ENCODE measurements around the gene NOS1. TPM values are rescaled to one million over a fixed set of nuclear protein-coding genes. Genes with fewer than 3 reads are reported as not detected.

NOS1 gene
- polyA plus RNA-seq, 1 donor from 2014 or later: not detected

DNA sequence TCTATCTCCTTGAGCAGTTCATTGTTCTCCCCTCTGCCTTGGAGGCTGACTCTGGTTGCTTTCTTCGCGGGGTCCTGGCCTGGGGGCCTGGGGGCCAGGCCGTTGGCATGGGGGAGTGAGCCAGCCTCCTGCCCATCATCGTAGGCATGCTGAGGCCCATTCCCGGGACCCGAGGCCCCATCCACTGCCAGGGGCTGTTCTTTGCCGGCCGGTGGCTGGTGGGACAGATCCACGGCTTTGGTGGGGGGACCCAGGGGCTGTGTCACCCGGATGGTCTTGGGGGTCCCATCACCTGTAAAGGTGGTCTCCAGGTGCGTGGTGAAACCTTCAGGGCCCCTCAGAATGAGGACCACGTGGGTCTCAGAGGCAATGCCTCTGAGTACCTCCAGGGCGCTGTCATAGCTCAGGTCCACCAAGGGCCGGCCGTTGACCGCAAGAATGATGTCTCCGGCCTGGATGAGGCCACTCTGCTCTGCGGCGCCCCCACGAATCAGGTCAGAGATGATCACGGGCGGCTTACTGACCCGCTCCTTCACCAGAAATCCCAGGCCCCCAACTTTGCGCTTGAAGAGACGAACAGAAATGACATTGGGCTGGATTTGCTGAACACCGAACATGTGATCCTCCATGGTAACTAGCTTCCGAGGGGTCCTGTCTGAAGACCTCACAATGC is 30.8 kb downstream of the NOS1 start:
- TF ChIP-seq, protein P1, sequence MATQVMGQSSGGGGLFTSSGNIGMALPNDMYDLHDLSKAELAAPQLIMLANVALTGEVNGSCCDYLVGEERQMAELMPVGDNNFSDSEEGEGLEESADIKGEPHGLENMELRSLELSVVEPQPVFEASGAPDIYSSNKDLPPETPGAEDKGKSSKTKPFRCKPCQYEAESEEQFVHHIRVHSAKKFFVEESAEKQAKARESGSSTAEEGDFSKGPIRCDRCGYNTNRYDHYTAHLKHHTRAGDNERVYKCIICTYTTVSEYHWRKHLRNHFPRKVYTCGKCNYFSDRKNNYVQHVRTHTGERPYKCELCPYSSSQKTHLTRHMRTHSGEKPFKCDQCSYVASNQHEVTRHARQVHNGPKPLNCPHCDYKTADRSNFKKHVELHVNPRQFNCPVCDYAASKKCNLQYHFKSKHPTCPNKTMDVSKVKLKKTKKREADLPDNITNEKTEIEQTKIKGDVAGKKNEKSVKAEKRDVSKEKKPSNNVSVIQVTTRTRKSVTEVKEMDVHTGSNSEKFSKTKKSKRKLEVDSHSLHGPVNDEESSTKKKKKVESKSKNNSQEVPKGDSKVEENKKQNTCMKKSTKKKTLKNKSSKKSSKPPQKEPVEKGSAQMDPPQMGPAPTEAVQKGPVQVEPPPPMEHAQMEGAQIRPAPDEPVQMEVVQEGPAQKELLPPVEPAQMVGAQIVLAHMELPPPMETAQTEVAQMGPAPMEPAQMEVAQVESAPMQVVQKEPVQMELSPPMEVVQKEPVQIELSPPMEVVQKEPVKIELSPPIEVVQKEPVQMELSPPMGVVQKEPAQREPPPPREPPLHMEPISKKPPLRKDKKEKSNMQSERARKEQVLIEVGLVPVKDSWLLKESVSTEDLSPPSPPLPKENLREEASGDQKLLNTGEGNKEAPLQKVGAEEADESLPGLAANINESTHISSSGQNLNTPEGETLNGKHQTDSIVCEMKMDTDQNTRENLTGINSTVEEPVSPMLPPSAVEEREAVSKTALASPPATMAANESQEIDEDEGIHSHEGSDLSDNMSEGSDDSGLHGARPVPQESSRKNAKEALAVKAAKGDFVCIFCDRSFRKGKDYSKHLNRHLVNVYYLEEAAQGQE (IDR thresholded peaks at IDR 0.05; ENCODE audit: borderline replicate concordance): no peak
- no peak for TF ChIP-seq SMC3 (conservative IDR thresholded peaks at IDR 0.05; ENCODE audit: poor library complexity)
- no peak for TF ChIP-seq EZH2 (IDR thresholded peaks at IDR 0.05; ENCODE audit: borderline replicate concordance, insufficient read depth, low read length, poor library complexity, severe bottlenecking)
- TF ChIP-seq POLR2AphosphoS5 (IDR thresholded peaks at IDR 0.05): no peak
- no peak for TF ChIP-seq TAF1 (IDR thresholded peaks at IDR 0.05; ENCODE audit: low read depth)
- TF ChIP-seq EP300 (conservative IDR thresholded peaks at IDR 0.05; ENCODE audit: poor library complexity, severe bottlenecking): no peak
- no peak for TF ChIP-seq MXI1 (conservative IDR thresholded peaks at IDR 0.05; ENCODE audit: poor library complexity, severe bottlenecking)
- no peak for TF ChIP-seq RAD21 (conservative IDR thresholded peaks at IDR 0.05)
- TF ChIP-seq, protein P2, sequence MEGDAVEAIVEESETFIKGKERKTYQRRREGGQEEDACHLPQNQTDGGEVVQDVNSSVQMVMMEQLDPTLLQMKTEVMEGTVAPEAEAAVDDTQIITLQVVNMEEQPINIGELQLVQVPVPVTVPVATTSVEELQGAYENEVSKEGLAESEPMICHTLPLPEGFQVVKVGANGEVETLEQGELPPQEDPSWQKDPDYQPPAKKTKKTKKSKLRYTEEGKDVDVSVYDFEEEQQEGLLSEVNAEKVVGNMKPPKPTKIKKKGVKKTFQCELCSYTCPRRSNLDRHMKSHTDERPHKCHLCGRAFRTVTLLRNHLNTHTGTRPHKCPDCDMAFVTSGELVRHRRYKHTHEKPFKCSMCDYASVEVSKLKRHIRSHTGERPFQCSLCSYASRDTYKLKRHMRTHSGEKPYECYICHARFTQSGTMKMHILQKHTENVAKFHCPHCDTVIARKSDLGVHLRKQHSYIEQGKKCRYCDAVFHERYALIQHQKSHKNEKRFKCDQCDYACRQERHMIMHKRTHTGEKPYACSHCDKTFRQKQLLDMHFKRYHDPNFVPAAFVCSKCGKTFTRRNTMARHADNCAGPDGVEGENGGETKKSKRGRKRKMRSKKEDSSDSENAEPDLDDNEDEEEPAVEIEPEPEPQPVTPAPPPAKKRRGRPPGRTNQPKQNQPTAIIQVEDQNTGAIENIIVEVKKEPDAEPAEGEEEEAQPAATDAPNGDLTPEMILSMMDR (IDR thresholded peaks at IDR 0.05; ENCODE audit: poor library complexity, severe bottlenecking): no peak
- Histone ChIP-seq H3K9me3 (ENCODE audit: low read length) (no peaks in the 10 kb centered on the region), H3K27ac (ENCODE audit: low read length) (no peak overlapping the region)

DNA sequence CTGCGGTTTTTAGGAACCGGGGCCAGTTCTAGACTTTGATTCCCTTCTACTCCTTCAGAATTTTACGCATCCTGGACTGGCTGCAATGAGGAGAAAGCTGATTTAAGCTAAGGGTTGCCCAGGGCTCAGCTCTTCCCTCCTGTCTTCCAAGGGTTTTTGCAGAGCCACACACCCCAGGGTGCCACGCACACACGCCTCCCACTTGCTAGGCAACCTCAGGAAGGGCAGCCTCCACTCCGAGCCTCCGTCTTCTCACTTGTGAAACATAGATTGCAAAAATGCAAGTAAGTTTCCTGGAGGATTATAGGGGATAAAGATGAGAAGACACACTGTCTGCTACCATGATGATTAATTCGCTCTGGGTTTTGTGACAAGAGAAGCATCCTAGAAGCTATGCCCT is 31.7 kb downstream of the NOS1 start:
- H3K36me3 ChIP-seq (ENCODE audit: insufficient read depth, low read length): no peaks in the 10 kb centered on the region
- no peaks in the 10 kb centered on the region for H3K9me2 ChIP-seq (ENCODE audit: insufficient read depth, low read length)
- H3K4me3 ChIP-seq (ENCODE audit: low read length): no peak overlapping the region
- TF ChIP-seq RAD21 (conservative IDR thresholded peaks at IDR 0.05) (no peak), POLR2AphosphoS5 (IDR thresholded peaks at IDR 0.05) (no peak), TAF1 (IDR thresholded peaks at IDR 0.05; ENCODE audit: low read depth) (no peak), MXI1 (conservative IDR thresholded peaks at IDR 0.05; ENCODE audit: poor library complexity, severe bottlenecking) (no peak), EP300 (conservative IDR thresholded peaks at IDR 0.05; ENCODE audit: poor library complexity, severe bottlenecking) (no peak), SMC3 (conservative IDR thresholded peaks at IDR 0.05; ENCODE audit: poor library complexity) (no peak), EZH2 (IDR thresholded peaks at IDR 0.05; ENCODE audit: borderline replicate concordance, insufficient read depth, low read length, poor library complexity, severe bottlenecking) (no peak)
- TF ChIP-seq, protein P2 (IDR thresholded peaks at IDR 0.05; ENCODE audit: poor library complexity, severe bottlenecking): no peak
- TF ChIP-seq, protein P1 (IDR thresholded peaks at IDR 0.05; ENCODE audit: borderline replicate concordance): no peak
- H3K27ac ChIP-seq (ENCODE audit: low read length): no peak overlapping the region
- H3K4me2 ChIP-seq (ENCODE audit: low read length): no peak overlapping the region
- H2AFZ ChIP-seq (ENCODE audit: low read depth, low read length): no peak overlapping the region
- no peaks in the 10 kb centered on the region for H4K20me1 ChIP-seq (ENCODE audit: insufficient read depth)
- H3K79me2 ChIP-seq (replicated peaks; ENCODE audit: insufficient read depth, low read length): no peaks in the 10 kb centered on the region
- no peak overlapping the region for H3K9ac ChIP-seq (ENCODE audit: low read length)
- H3F3A ChIP-seq (ENCODE audit: insufficient read depth, low read length, poor library complexity, severe bottlenecking): no peaks in the 10 kb centered on the region
- no peaks in the 10 kb centered on the region for H3K27me3 ChIP-seq (ENCODE audit: insufficient read depth, low read depth, low read length)
- H3K9me3 ChIP-seq (ENCODE audit: low read length): no peaks in the 10 kb centered on the region

More for the DNA sequence above, 30.8 kb downstream of the NOS1 start:
- no peaks in the 10 kb centered on the region for H3K9me2 ChIP-seq (ENCODE audit: insufficient read depth, low read length)
- no peak overlapping the region for H3K9ac ChIP-seq (ENCODE audit: low read length)
- no peaks in the 10 kb centered on the region for H3K36me3 ChIP-seq (ENCODE audit: insufficient read depth, low read length)
- no peak overlapping the region for H2AFZ ChIP-seq (ENCODE audit: low read depth, low read length)
- H4K20me1 ChIP-seq (ENCODE audit: insufficient read depth): no peaks in the 10 kb centered on the region
- no peaks in the 10 kb centered on the region for H3K27me3 ChIP-seq (ENCODE audit: insufficient read depth, low read depth, low read length)
- H3F3A ChIP-seq (ENCODE audit: insufficient read depth, low read length, poor library complexity, severe bottlenecking): no peaks in the 10 kb centered on the region
- H3K4me2 ChIP-seq (ENCODE audit: low read length): no peak overlapping the region
- H3K79me2 ChIP-seq (replicated peaks; ENCODE audit: insufficient read depth, low read length): no peaks in the 10 kb centered on the region
- H3K4me3 ChIP-seq (ENCODE audit: low read length): no peak overlapping the region
